ENCODE data around the gene NTM.

NTM gene

GRCh38 chr11:131808470-131808869 lies 438.1 kb downstream of the NTM start:
- Mint-ChIP-seq H3K9me3 (no peaks in the 10 kb centered on the region), H3K27ac (no peak overlapping the region), H3K4me1 (ENCODE audit: low read depth) (no peaks in the 10 kb centered on the region), H3K27me3 (ENCODE audit: low read depth) (no peaks in the 10 kb centered on the region), H3K36me3 (ENCODE audit: low read depth) (no peaks in the 10 kb centered on the region), H3K4me3 (no peak overlapping the region)
- DNase-seq (ENCODE audit: low spot score): no peak

- Mint-ChIP-seq H3K27ac (no peak overlapping the region), H3K4me3 (no peak overlapping the region), H3K4me1 (ENCODE audit: low read depth) (no peaks in the 10 kb centered on the region), H3K36me3 (ENCODE audit: low read depth) (no peaks in the 10 kb centered on the region), H3K27me3 (ENCODE audit: low read depth) (no peaks in the 10 kb centered on the region), H3K9me3 (no peaks in the 10 kb centered on the region)
- no peak for DNase-seq (ENCODE audit: low spot score)
Observed at GRCh38 chr11:131809203-131809918, 438.9 kb downstream of the NTM start.

GRCh38 chr11:131810541-131810940 lies 440.1 kb downstream of the NTM start:
- no peak for DNase-seq (ENCODE audit: low spot score)
- Mint-ChIP-seq H3K4me1 (ENCODE audit: low read depth) (no peaks in the 10 kb centered on the region), H3K9me3 (no peaks in the 10 kb centered on the region), H3K4me3 (no peak overlapping the region), H3K27ac (no peak overlapping the region), H3K36me3 (ENCODE audit: low read depth) (no peaks in the 10 kb centered on the region), H3K27me3 (ENCODE audit: low read depth) (no peaks in the 10 kb centered on the region)

- H3K27ac Mint-ChIP-seq: no peak overlapping the region
- H3K4me3 Mint-ChIP-seq: no peak overlapping the region
- H3K36me3 Mint-ChIP-seq (ENCODE audit: low read depth): no peaks in the 10 kb centered on the region
- no peak for DNase-seq (ENCODE audit: low spot score)
- no peaks in the 10 kb centered on the region for H3K27me3 Mint-ChIP-seq (ENCODE audit: low read depth)
- H3K9me3 Mint-ChIP-seq: no peaks in the 10 kb centered on the region
- H3K4me1 Mint-ChIP-seq (ENCODE audit: low read depth): no peaks in the 10 kb centered on the region
Observed at GRCh38 chr11:131811383-131811782, 441.0 kb downstream of the NTM start.

- H3K36me3 Mint-ChIP-seq (ENCODE audit: low read depth): no peaks in the 10 kb centered on the region
Observed at GRCh38 chr11:131814108-131814507, 443.7 kb downstream of the NTM start.

GRCh38 chr11:131815590-131815989 lies 445.2 kb downstream of the NTM start:
- Mint-ChIP-seq H3K9me3 (no peaks in the 10 kb centered on the region), H3K4me3 (no peak overlapping the region), H3K4me1 (ENCODE audit: low read depth) (no peaks in the 10 kb centered on the region), H3K27ac (no peak overlapping the region), H3K36me3 (ENCODE audit: low read depth) (no peaks in the 10 kb centered on the region), H3K27me3 (ENCODE audit: low read depth) (no peaks in the 10 kb centered on the region)
- no peak for DNase-seq (ENCODE audit: low spot score)

More at GRCh38 chr11:131814108-131814507, 443.7 kb downstream of the NTM start:
- no peaks in the 10 kb centered on the region for H3K4me1 Mint-ChIP-seq (ENCODE audit: low read depth)
- no peak overlapping the region for H3K4me3 Mint-ChIP-seq
- no peaks in the 10 kb centered on the region for H3K9me3 Mint-ChIP-seq
- no peak overlapping the region for H3K27ac Mint-ChIP-seq
- no peak for DNase-seq (ENCODE audit: low spot score)
- no peaks in the 10 kb centered on the region for H3K27me3 Mint-ChIP-seq (ENCODE audit: low read depth)

- H3K27ac Mint-ChIP-seq: no peak overlapping the region
- H3K9me3 Mint-ChIP-seq: no peaks in the 10 kb centered on the region
- no peaks in the 10 kb centered on the region for H3K36me3 Mint-ChIP-seq (ENCODE audit: low read depth)
- H3K4me1 Mint-ChIP-seq (ENCODE audit: low read depth): no peaks in the 10 kb centered on the region
- no peak for DNase-seq (ENCODE audit: low spot score)
- no peaks in the 10 kb centered on the region for H3K27me3 Mint-ChIP-seq (ENCODE audit: low read depth)
- no peak overlapping the region for H3K4me3 Mint-ChIP-seq
Observed at GRCh38 chr11:131816051-131816450, 445.6 kb downstream of the NTM start.

- H3K9me3 Mint-ChIP-seq: no peaks in the 10 kb centered on the region
- no peak overlapping the region for H3K4me3 Mint-ChIP-seq
- no peaks in the 10 kb centered on the region for H3K36me3 Mint-ChIP-seq (ENCODE audit: low read depth)
- no peaks in the 10 kb centered on the region for H3K4me1 Mint-ChIP-seq (ENCODE audit: low read depth)
- DNase-seq (ENCODE audit: low spot score): no peak
- H3K27ac Mint-ChIP-seq: no peak overlapping the region
- no peaks in the 10 kb centered on the region for H3K27me3 Mint-ChIP-seq (ENCODE audit: low read depth)
Observed at GRCh38 chr11:131817687-131818188, 447.3 kb downstream of the NTM start.

- Mint-ChIP-seq H3K9me3 (no peaks in the 10 kb centered on the region), H3K36me3 (ENCODE audit: low read depth) (no peaks in the 10 kb centered on the region), H3K4me3 (no peak overlapping the region), H3K27me3 (ENCODE audit: low read depth) (no peaks in the 10 kb centered on the region), H3K27ac (no peak overlapping the region), H3K4me1 (ENCODE audit: low read depth) (no peaks in the 10 kb centered on the region)
- no peak for DNase-seq (ENCODE audit: low spot score)
Observed at GRCh38 chr11:131819865-131820264, 449.4 kb downstream of the NTM start.

GRCh38 chr11:131822506-131822905 lies 452.1 kb downstream of the NTM start:
- no peaks in the 10 kb centered on the region for H3K9me3 Mint-ChIP-seq
- no peak overlapping the region for H3K27ac Mint-ChIP-seq
- H3K4me3 Mint-ChIP-seq: no peak overlapping the region
- no peaks in the 10 kb centered on the region for H3K27me3 Mint-ChIP-seq (ENCODE audit: low read depth)
- no peaks in the 10 kb centered on the region for H3K36me3 Mint-ChIP-seq (ENCODE audit: low read depth)
- no peaks in the 10 kb centered on the region for H3K4me1 Mint-ChIP-seq (ENCODE audit: low read depth)
- DNase-seq (ENCODE audit: low spot score): no peak

- no peak for DNase-seq (ENCODE audit: low spot score)
- Mint-ChIP-seq H3K27ac (no peak overlapping the region), H3K4me3 (no peak overlapping the region), H3K4me1 (ENCODE audit: low read depth) (no peaks in the 10 kb centered on the region), H3K36me3 (ENCODE audit: low read depth) (no peaks in the 10 kb centered on the region), H3K27me3 (ENCODE audit: low read depth) (no peaks in the 10 kb centered on the region), H3K9me3 (no peaks in the 10 kb centered on the region)
Observed at GRCh38 chr11:131823772-131824171, 453.4 kb downstream of the NTM start.

GRCh38 chr11:131824771-131825170 lies 454.4 kb downstream of the NTM start:
- no peak for DNase-seq (ENCODE audit: low spot score)
- H3K27me3 Mint-ChIP-seq (ENCODE audit: low read depth): no peaks in the 10 kb centered on the region
- no peaks in the 10 kb centered on the region for H3K4me1 Mint-ChIP-seq (ENCODE audit: low read depth)
- H3K27ac Mint-ChIP-seq: no peak overlapping the region
- no peaks in the 10 kb centered on the region for H3K9me3 Mint-ChIP-seq
- H3K36me3 Mint-ChIP-seq (ENCODE audit: low read depth): no peaks in the 10 kb centered on the region
- H3K4me3 Mint-ChIP-seq: no peak overlapping the region

GRCh38 chr11:131827430-131827829 lies 457.0 kb downstream of the NTM start:
- no peak overlapping the region for H3K27ac Mint-ChIP-seq
- no peaks in the 10 kb centered on the region for H3K36me3 Mint-ChIP-seq (ENCODE audit: low read depth)
- no peaks in the 10 kb centered on the region for H3K27me3 Mint-ChIP-seq (ENCODE audit: low read depth)

GRCh38 chr11:131829725-131830124 lies 459.3 kb downstream of the NTM start:
- Mint-ChIP-seq H3K4me3 (no peak overlapping the region), H3K36me3 (ENCODE audit: low read depth) (no peaks in the 10 kb centered on the region), H3K27ac (no peak overlapping the region), H3K27me3 (ENCODE audit: low read depth) (no peaks in the 10 kb centered on the region), H3K4me1 (ENCODE audit: low read depth) (no peaks in the 10 kb centered on the region), H3K9me3 (no peaks in the 10 kb centered on the region)
- DNase-seq (ENCODE audit: low spot score): no peak

More at GRCh38 chr11:131827430-131827829, 457.0 kb downstream of the NTM start:
- H3K4me1 Mint-ChIP-seq (ENCODE audit: low read depth): no peaks in the 10 kb centered on the region
- no peak for DNase-seq (ENCODE audit: low spot score)
- H3K4me3 Mint-ChIP-seq: no peak overlapping the region
- H3K9me3 Mint-ChIP-seq: no peaks in the 10 kb centered on the region

GRCh38 chr11:131832079-131832478 lies 461.7 kb downstream of the NTM start:
- no peaks in the 10 kb centered on the region for H3K36me3 Mint-ChIP-seq (ENCODE audit: low read depth)
- no peaks in the 10 kb centered on the region for H3K4me1 Mint-ChIP-seq (ENCODE audit: low read depth)
- H3K9me3 Mint-ChIP-seq: no peaks in the 10 kb centered on the region
- H3K27ac Mint-ChIP-seq: no peak overlapping the region
- no peaks in the 10 kb centered on the region for H3K27me3 Mint-ChIP-seq (ENCODE audit: low read depth)
- DNase-seq (ENCODE audit: low spot score): no peak
- H3K4me3 Mint-ChIP-seq: no peak overlapping the region

All from T-helper 2 cell treated with Interferon-gamma antibody and Interleukin-4, amounts not matched to agents 5 μg/mL and 100 μg/mL, for 36 hours (primary cell).